ENCODE data around the gene PRKCG.

The PRKCG gene

GRCh38 chr19:53872762-53873161 is 9.2 kb upstream of the PRKCG start:
- DNase-seq, result no peak

GRCh38 chr19:53873773-53874605 is 8.0 kb upstream of the PRKCG start:
- DNase-seq, result no peak

GRCh38 chr19:53874606-53874990 is 7.4 kb upstream of the PRKCG start:
- DNase-seq, result no peak

GRCh38 chr19:53875602-53876325 is 6.2 kb upstream of the PRKCG start:
- DNase-seq, result no peak

GRCh38 chr19:53876651-53877224 is 5.3 kb upstream of the PRKCG start:
- no peak for DNase-seq

GRCh38 chr19:53877361-53877766 is 4.6 kb upstream of the PRKCG start:
- no peak for DNase-seq

GRCh38 chr19:53878776-53879139 is 3.2 kb upstream of the PRKCG start:
- no peak for DNase-seq

GRCh38 chr19:53879140-53880081 is 2.6 kb upstream of the PRKCG start:
- peak; percentile 99 to 100 for DNase-seq

- DNase-seq, result peak in 1 of 2 experiments; percentile 72
These were observed 1.1 kb upstream of the PRKCG start for GRCh38 chr19:53880711-53881481.

GRCh38 chr19:53882391-53883050 is 524 bp downstream of the PRKCG start:
- DNase-seq, result peak in 1 of 2 experiments; percentile 59

- peak in 1 of 2 experiments; percentile 75 for DNase-seq
These were observed 1.2 kb downstream of the PRKCG start for GRCh38 chr19:53883231-53883661.

- peak in 1 of 2 experiments; percentile 55 for DNase-seq
These were observed 1.7 kb downstream of the PRKCG start for GRCh38 chr19:53883741-53884140.

- DNase-seq, result no peak
These were observed 2.3 kb downstream of the PRKCG start for GRCh38 chr19:53884256-53884655.

- DNase-seq, result no peak
These were observed 3.0 kb downstream of the PRKCG start for GRCh38 chr19:53885036-53885435.

GRCh38 chr19:53892301-53892980 is 10.4 kb downstream of the PRKCG start:
- no peak for DNase-seq

- peak; percentile 48 to 90 for DNase-seq
These were observed 11.0 kb downstream of the PRKCG start for GRCh38 chr19:53892981-53893325.

GRCh38 chr19:53894707-53895106 is 12.7 kb downstream of the PRKCG start:
- no peak for DNase-seq

- no peak for DNase-seq
These were observed 14.7 kb downstream of the PRKCG start for GRCh38 chr19:53896682-53897081.

- no peak for DNase-seq
These were observed 15.5 kb downstream of the PRKCG start for GRCh38 chr19:53897459-53897858.

- DNase-seq, result peak in 1 of 2 experiments; percentile 62
These were observed 16.2 kb downstream of the PRKCG start for GRCh38 chr19:53898166-53898565.
